ENCODE measurements around the gene CLN5.

CLN5 gene

DNA sequence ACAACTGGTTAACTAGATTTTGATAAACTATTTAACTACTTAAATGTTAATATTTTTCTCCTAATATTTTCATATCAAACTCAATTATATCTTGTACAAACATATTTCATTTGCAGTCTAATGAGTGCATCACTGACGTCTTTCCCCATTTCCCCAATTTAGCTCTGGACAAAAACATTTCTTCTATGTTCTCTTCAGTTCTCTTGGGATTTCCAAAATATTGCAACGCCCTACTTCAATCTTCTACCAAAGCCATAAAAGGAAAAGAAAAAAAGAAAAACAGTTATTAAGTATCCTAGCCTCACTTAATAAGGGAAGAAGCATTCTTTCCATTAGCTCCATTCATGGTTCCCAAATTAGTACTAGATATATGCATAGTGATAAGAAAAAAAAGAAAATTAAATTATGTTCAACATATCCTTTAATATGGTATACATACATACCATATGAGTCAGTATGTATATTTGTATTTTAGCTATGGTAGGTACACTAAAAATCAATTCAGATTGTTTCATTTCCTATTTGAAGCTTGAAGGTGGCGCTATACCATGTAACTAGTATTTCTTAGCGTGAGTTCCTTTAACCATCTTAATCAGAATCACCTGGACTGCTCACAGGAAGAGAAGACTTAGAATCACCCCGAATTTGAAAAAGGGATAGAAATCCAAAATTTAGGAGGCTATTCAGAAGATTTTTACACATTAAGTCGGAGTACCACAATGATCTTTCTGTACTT is 25.2 kb downstream of the CLN5 start:
- FAIRE-seq (no peak), DNase-seq (ENCODE audit: insufficient read length, low spot score) (no peak)
- TF ChIP-seq, protein P1, sequence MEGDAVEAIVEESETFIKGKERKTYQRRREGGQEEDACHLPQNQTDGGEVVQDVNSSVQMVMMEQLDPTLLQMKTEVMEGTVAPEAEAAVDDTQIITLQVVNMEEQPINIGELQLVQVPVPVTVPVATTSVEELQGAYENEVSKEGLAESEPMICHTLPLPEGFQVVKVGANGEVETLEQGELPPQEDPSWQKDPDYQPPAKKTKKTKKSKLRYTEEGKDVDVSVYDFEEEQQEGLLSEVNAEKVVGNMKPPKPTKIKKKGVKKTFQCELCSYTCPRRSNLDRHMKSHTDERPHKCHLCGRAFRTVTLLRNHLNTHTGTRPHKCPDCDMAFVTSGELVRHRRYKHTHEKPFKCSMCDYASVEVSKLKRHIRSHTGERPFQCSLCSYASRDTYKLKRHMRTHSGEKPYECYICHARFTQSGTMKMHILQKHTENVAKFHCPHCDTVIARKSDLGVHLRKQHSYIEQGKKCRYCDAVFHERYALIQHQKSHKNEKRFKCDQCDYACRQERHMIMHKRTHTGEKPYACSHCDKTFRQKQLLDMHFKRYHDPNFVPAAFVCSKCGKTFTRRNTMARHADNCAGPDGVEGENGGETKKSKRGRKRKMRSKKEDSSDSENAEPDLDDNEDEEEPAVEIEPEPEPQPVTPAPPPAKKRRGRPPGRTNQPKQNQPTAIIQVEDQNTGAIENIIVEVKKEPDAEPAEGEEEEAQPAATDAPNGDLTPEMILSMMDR (IDR thresholded peaks at IDR 0.05; ENCODE audit: insufficient read depth, missing control alignments) = peak; percentile 7

DNA sequence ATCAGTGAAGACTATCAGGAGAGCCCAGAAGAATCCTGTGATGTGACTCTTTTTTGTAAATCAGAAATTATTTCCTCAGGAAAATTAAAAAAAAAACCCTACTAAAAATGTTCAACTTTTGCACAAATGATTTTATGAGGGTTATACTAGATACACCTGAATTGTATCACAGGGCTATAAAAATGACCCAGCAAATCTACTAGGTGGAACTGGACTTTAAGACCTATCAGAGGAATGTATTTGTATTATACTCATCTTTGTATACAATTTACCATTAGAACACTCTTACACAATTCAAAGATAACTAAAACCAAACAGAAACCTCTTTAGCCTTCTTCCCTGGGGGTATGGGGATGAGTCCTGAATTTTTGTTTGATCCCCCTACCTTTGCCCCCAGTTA is 27.9 kb downstream of the CLN5 start:
- DNase-seq (ENCODE audit: insufficient read length, low spot score) = no peak
- TF ChIP-seq, protein P1 (IDR thresholded peaks at IDR 0.05; ENCODE audit: insufficient read depth, missing control alignments) = no peak
- FAIRE-seq = no peak

DNA sequence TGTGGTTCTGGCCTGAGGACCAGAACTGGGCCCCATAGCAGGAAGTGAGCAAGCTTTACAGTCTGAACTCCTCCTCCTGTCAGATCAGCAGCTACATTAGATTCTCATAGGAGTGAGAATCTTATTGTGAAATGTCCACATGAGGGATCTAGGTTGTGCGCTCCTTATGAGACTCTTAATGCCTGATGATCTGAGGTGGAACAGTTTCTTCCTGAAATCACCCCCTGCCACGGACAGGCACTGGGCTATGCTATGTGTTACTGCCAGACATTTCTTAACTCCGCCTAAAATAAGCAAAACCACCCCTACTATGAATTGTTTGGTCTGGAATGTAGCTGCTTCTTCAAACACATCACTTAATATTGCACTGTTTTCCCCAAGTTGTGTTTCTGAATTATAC is 30.5 kb downstream of the CLN5 start:
- FAIRE-seq = no peak
- DNase-seq (ENCODE audit: insufficient read length, low spot score) = no peak
- TF ChIP-seq, protein P1 (IDR thresholded peaks at IDR 0.05; ENCODE audit: insufficient read depth, missing control alignments) = no peak

DNA sequence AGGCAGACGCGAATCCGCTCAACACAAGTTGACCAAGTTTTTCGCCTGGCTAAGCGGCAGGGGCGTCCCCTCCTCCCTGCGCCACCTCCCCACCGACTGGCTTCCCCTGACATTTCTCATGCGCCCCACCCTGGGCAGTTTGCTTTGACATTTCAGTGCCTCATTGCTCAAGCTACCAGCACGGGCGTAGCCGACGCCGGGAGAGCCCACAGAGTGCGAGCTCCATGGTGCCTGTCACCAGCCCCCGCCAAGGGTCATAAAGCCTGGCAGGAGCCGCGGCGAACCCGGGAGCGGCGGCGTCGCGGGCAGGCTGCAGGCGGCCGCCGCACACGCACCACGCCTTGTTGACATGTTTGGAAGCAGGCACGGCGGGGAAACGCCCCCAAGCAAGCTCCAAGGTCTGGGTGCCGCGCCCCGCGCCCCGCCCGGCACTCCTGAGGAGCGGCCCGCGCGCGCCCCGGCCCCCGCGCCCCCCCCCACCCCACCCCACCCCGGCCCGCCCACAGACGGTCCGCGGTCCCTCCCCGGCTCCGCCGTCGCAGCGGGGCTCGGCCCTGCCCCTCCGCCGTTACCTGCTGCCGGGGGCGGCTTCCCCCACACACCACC is 34.5 kb downstream of the CLN5 start:
- FAIRE-seq (no peak), DNase-seq (ENCODE audit: insufficient read length, low spot score) (no peak)
- TF ChIP-seq, protein P1 (IDR thresholded peaks at IDR 0.05; ENCODE audit: insufficient read depth, missing control alignments) = no peak

DNA sequence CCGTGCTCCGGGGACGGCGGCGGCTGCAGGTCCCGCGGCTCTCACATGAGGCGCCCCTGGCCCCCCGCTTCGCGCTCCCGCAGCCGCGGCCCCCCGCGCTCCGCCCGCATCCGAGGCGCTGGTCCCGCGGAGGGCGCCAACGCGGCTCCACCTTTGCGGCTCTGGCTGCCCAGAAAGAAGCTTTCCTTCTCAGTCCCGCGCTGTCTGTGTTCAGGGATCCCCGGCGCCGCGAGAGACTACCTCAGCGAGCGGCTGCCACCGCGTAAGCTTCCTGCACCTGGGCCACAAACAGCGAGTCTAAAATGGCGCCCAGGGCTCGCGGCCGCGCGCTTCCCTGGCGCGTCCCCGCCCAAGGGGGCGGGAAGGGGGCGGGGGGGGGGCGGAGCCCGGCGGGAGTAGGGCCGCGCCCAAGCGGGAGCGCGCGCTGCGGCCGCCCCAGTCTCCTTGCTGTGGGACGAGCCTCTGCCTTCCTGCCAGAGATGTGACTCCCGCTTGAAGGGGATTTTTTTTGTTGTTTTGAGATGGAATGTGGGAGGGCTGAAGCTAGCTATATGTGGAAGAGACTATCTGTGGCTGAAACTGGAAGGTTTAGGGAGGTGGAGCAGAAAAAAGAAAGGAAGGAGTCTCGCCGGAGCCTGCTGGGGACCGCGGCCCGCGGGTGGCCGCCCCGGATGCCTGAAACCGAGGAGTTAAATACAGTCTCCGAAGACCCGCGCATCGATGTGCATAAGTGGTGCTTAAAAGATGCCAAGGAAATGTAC is 35.2 kb downstream of the CLN5 start, which contains the start of gene FBXL3:
TSS of gene FBXL3 (minus strand) at position 299 of the 761 bp plus-strand sequence. CDS start 5,299 bp downstream, outside the sequence.
- peak; percentile 53 for DNase-seq (ENCODE audit: insufficient read length, low spot score)
- no peak for FAIRE-seq
- TF ChIP-seq, protein P1 (IDR thresholded peaks at IDR 0.05; ENCODE audit: insufficient read depth, missing control alignments) = no peak

DNA sequence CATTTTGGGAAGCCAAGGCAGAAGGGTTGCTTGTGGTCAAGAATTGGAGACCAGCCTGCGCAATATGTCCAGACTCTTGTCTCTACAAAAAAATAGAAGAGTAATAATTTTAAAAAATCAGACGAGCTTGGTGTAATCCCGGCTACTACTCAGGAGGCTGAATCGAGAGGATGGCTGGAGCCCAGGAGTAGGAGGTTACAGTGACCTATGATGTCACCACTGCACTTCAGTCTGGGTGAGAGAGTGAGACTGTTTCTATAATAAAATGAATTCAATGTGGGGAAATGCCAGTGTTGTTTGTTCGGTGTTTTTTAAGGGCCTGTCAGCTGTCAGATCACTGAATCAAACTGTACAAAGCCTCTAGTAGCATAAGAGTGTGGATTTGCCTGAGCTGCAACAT is 36.3 kb downstream of the CLN5 start:
- FAIRE-seq (no peak), DNase-seq (ENCODE audit: insufficient read length, low spot score) (no peak)
- TF ChIP-seq, protein P1 (IDR thresholded peaks at IDR 0.05; ENCODE audit: insufficient read depth, missing control alignments) = no peak

Measured in D721Med (cell line).